RWPE1 (cell line): ENCODE data around the gene RAPGEF2.

ENCODE experiments used
- CTCF ChIA-PET: fragments of 350-600 bp; sonication (Branson Sonifier 250); formaldehyde crosslinking; extraction: SDS; loops from one replicate; lab custom pipeline; 2021; lab: Yijun Ruan, JAX
- POLR2A ChIA-PET: fragments of 400-600 bp; formaldehyde crosslinking; extraction: SDS; loops from one replicate; lab custom pipeline; 2020; ENCODE audit warnings: antibody characterized with exemption; ENCODE audit not compliant: low non-redundant PET; lab: Yijun Ruan, JAX
- DNase-seq: peaks from one replicate; pipeline ENCODE4 v3.0.0; 2012; ENCODE audit warnings: low spot score
- H3K27ac ChIP-seq: fragments of 450-650 bp; 2 replicates; pipeline ENCODE4 v1.5.1; 2017
- TF ChIP-seq, protein P1 (sequence below): fragments of 450-650 bp; conservative IDR thresholded peaks from 2 replicates; pipeline ENCODE4 v1.5.1; 2017; ENCODE audit warnings: low read depth, mild to moderate bottlenecking

RAPGEF2 gene

DNA sequence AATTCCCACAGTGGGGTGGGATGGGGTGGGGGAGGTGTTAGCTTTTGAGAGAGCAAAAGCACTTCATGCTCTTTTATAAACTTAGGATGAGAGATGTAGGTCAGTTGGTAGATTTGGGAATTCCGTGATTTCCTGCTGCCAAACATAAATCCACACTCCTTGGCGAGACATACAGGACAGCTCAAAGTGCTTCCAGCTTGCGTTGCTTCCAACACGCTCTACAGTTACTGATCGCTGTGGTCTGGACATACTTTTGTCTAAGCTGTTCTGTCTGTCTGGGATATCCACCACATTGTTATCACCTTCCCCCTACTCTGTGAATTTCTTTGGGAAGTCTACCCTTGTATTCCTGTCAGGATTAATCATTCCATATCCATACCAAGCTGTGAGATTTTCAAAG is 117.5 kb downstream of the RAPGEF2 start:
- ChIA-PET CTCF (no interaction called here), POLR2A (no interaction called here)
- DNase-seq: no peak
- TF ChIP-seq, protein P1, sequence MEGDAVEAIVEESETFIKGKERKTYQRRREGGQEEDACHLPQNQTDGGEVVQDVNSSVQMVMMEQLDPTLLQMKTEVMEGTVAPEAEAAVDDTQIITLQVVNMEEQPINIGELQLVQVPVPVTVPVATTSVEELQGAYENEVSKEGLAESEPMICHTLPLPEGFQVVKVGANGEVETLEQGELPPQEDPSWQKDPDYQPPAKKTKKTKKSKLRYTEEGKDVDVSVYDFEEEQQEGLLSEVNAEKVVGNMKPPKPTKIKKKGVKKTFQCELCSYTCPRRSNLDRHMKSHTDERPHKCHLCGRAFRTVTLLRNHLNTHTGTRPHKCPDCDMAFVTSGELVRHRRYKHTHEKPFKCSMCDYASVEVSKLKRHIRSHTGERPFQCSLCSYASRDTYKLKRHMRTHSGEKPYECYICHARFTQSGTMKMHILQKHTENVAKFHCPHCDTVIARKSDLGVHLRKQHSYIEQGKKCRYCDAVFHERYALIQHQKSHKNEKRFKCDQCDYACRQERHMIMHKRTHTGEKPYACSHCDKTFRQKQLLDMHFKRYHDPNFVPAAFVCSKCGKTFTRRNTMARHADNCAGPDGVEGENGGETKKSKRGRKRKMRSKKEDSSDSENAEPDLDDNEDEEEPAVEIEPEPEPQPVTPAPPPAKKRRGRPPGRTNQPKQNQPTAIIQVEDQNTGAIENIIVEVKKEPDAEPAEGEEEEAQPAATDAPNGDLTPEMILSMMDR: no peak
- no peak overlapping the region for H3K27ac ChIP-seq

DNA sequence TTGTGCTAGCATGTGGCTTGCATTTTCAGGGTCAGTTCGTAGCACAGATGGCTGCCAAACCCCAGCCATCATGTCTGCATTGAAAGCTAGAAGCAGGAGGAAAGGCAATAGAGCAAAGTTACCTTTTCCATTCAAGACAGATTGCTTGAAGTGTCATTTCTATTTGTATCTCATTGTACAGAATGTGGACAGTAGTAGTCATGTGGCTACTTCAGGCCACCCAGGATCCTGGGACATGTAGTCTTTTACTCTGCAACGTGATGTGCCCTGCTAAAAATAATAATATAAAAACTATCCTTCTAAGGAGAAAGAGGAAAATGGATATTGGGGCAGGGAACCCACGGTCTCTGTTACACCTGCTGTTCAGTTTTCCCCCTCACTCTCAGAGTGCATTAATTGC is 118.4 kb downstream of the RAPGEF2 start:
- DNase-seq: no peak
- TF ChIP-seq, protein P1: no peak
- no peak overlapping the region for H3K27ac ChIP-seq
- CTCF ChIA-PET: no interaction called here
- POLR2A ChIA-PET: no interaction called here

DNA sequence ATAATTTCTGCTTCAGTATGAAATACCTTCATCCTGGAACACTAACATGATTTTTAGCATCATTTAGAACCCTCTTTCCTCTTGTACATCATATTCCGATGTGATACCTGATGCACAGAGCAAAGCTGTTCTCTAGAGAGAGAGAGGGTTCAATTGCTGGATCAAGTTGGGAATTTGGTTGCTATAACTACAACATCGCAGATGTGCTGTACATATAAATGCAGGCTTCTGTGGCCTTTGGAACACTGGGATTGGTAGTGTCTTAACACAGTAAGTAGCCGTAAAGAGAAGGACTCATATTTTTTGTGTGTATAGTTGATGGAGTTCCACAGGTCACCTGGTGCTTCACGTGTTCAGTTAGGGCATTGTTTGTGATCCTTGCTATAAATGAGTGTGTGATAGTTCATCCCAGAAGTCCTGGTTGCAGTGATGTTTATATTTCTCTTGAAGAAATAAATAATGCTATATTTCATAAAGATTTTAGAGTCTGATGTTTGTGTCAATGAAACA is 119.2 kb downstream of the RAPGEF2 start:
- no peak for DNase-seq
- ChIA-PET POLR2A (no interaction called here), CTCF (no interaction called here)
- no peak overlapping the region for H3K27ac ChIP-seq
- TF ChIP-seq, protein P1: no peak

DNA sequence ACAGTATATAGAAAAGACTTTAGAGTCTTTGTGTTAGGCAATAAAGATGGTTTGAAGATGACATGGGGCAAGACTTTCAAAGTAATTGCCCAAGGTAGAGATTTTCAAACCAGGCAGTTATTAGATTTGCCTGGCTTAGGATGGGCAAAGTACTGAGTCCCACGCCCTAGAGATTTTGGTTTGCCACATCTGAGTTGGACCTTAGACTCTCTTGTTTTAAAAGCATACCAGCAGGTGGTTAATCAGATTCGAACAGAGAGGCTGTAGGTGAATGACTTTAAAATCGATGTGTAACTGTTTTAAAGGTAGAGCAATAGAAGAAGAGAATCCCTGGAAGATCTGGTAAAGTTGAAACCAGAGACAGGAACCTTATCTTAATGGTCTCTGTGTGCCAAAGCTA is 121.5 kb downstream of the RAPGEF2 start:
- TF ChIP-seq, protein P1: no peak
- POLR2A ChIA-PET: no interaction called here
- CTCF ChIA-PET: interaction anchor here (0.7 kb wide), 1 partner anchor 282 kb away, joined by 3 read pairs; no protein-coding TSS in a partner anchor
- DNase-seq: no peak
- H3K27ac ChIP-seq: no peak overlapping the region

DNA sequence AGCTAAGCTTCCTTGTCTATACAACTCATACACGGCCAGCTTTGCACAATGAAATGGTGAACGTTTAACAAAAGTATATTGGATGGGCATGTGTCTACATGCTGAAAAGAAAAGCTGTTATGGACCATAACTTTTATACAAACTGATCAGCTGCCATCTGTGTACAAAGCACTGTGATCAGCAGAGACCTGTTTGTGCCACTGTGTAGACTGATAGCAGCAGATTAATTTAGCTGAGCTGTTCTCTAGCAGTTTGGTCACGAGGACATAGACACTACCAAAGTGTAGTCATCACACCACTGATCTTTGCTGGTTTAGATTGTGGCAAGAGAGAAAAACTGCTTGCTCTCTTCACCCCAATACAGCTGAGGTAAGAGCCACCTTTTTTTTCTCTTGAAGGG is 124.5 kb downstream of the RAPGEF2 start:
- H3K27ac ChIP-seq: no peak overlapping the region
- no peak for DNase-seq
- POLR2A ChIA-PET: no interaction called here

DNA sequence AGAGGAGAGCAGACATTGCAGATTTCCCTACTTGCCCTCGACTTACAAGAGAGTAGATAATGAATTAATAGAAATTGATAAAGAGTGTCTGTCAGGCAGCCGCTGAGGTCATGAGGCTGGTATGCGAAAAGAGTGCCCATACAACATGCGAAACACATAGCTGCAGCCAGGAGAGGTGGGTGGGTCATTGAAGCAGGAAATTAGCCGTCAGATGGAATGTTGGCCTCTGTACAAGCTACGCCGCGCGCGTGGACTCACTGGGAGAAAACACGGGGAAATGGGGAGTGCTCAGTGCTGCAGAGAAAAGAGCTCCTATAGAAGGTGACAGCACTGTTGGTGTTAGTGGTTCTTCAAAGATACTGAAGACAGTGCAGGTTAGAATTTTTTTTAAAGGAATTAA is 125.1 kb downstream of the RAPGEF2 start:
- peak; percentile 46 for DNase-seq
- CTCF ChIA-PET: interaction anchor here (0.6 to 2.4 kb wide), 2 partner anchors 25 to 87 kb away, joined by 6 to 11 read pairs; no protein-coding TSS in a partner anchor
- POLR2A ChIA-PET: no interaction called here
- TF ChIP-seq, protein P1: no peak
- no peak overlapping the region for H3K27ac ChIP-seq

More for the DNA sequence above, 124.5 kb downstream of the RAPGEF2 start:
- TF ChIP-seq, protein P1: no peak
- CTCF ChIA-PET: interaction anchor here (0.6 to 2.4 kb wide), 3 partner anchors 24 to 190 kb away, joined by 3 to 11 read pairs (median 6); no protein-coding TSS in a partner anchor
